NCI-H524 (cell line): ENCODE data around the gene TMEM254.
"Not testable (repeated sequence)": the region's sequence is repeated elsewhere in the genome, so short reads cannot be mapped to it uniquely, and the experiment has no call there.

ENCODE experiments used
- DNase-seq, 2 experiments: peaks; one replicate each; lab custom pipeline; 2025; lab: John Stamatoyannopoulos, UW

TMEM254 gene

DNA sequence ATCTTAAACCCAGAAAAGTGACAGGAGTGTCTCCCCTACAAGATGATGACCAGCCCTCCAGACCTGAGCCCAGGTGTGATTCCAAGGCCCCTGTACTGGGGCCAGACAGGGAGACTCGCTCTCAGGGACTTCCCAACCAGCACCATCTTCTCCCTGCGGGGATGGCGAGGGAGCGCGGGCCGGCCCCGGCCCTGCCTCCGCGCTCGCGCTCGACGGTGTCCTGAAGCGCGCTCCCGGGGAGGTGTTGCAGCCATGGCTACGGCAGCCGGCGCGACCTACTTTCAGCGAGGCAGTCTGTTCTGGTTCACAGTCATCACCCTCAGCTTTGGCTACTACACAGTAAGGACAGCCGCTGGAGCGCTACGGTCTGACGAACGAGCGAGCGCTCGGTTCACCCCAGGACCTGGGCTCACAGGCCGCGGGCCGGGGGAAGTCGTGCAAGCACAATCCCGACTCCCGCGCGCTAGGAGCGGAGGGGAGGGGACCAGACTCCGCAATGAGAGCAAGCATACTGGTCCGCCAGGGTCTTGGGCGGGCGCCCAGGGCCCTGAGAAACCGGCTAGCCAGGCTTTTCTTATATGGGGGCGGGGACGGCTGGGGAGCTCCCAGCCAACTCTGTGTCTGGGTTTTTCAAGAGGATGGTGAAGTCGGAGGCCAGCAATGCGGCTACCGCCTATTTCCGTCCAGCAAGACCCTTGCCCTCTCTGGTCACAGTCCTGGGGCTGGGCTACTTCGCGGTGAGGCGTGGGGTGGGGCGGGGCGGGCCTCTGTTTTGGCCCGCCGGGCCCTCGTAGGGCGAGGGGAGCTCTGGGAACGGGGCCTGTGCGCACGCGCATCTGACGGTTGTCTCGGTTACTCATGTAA is at the start of gene TMEM254:
TMEM254 (plus strand) TSS at position 218 of the 864 bp plus-strand sequence; CDS start at position 253, 35 bp downstream.
- peak; percentile 54 to 70 for DNase-seq

GRCh38 chr10:80029205-80029604 is 49.3 kb upstream of the TMEM254 start:
- peak; percentile 36 to 62 for DNase-seq

GRCh38 chr10:80029865-80030264 is 48.6 kb upstream of the TMEM254 start:
- DNase-seq, result not testable (repeated sequence)

- no peak for DNase-seq
Observed at GRCh38 chr10:80032503-80032902, 46.0 kb upstream of the TMEM254 start.

- peak; percentile 6 to 25 for DNase-seq
Observed at GRCh38 chr10:80034766-80035165, 43.7 kb upstream of the TMEM254 start.

DNA sequence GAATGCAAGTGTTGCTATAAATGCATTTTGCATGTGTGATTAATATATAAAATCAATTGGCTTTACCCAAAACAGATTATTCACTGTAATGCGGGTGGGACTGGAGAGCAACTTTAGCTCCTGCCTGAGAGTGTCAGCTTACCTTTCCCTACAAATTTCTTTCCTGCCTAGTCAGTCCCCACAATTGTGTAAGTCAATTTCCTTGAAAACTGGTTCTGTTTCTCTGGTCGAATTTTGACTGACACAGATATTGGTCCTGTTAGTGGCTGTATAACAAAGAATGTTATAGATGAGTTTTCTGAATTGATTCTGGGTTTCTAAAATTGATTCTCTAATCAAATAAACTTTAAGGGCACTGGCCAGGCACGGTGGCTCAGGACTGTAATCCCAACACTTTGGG is 43.0 kb upstream of the TMEM254 start:
- DNase-seq, result not testable (repeated sequence)

- DNase-seq, result not testable (repeated sequence)
Observed at GRCh38 chr10:80036921-80037500, 41.5 kb upstream of the TMEM254 start.

DNA sequence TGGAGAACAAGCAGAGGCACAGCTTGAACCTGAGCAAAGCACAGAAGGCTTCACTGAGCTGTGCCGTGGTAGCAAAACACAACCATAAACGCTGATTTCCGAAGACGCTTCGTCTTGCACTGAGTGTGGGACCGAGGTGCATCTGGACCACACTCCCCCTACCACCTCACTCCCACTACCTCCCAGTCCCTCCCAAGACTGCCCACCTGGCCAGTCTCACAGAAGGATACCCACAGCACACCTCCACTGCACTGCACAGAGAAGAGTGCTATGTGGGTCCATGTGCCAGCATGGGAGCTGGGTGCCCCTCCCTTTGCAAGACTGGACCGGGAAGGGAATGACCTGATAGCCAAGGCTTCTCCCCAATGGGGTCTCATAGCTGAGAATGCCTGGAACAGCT is 40.2 kb upstream of the TMEM254 start:
- DNase-seq, result not testable (repeated sequence)

- no peak for DNase-seq
Observed at GRCh38 chr10:80041162-80041561, 37.3 kb upstream of the TMEM254 start.

DNA sequence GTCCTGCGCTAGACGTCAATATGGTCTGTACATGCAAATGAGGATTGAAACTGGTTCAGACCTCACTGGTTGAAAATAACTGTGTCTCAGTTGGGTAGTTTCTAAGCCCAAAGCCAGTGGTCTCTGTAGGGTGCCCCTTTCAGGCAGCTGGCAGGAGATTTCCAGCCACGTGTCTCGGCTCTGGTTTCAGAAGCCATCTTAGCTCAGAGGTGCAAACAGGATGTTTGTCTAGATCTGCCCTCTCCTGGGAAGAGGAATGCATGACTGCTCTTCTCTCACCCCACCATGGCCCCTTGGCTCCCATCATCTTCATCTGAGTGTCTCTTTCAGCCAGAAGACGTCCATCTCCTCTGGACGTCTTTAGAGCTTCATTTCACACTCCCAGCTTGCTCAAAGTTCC is 33.5 kb upstream of the TMEM254 start:
- not testable (repeated sequence) for DNase-seq

GRCh38 chr10:80046629-80047441 is 31.6 kb upstream of the TMEM254 start:
- peak in 1 of 2 experiments; percentile 22 for DNase-seq

- DNase-seq, result no peak
Observed at GRCh38 chr10:80050752-80051151, 27.7 kb upstream of the TMEM254 start.

DNA sequence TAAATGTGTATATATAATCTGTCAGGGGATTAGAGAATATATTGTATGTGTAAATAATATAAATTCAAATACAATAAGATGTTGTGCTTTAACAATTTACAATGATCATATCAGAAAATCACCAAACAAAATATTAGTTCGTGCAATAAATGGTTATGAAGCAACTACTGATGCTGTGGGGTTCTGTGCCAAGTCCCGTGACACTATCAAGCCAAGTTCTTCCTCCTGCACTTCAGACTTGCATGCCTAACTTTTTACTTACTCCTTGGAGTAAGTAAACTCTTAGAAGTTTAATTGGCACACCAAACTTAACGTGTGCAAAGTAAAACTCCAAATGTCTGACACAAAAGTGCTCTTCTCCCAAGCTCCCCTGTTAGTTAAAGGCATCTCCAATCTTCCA is 26.5 kb upstream of the TMEM254 start:
- DNase-seq, result no peak

- DNase-seq, result no peak
Observed at GRCh38 chr10:80055760-80056159, 22.7 kb upstream of the TMEM254 start.

- DNase-seq, result no peak
Observed at GRCh38 chr10:80057171-80057570, 21.3 kb upstream of the TMEM254 start.

DNA sequence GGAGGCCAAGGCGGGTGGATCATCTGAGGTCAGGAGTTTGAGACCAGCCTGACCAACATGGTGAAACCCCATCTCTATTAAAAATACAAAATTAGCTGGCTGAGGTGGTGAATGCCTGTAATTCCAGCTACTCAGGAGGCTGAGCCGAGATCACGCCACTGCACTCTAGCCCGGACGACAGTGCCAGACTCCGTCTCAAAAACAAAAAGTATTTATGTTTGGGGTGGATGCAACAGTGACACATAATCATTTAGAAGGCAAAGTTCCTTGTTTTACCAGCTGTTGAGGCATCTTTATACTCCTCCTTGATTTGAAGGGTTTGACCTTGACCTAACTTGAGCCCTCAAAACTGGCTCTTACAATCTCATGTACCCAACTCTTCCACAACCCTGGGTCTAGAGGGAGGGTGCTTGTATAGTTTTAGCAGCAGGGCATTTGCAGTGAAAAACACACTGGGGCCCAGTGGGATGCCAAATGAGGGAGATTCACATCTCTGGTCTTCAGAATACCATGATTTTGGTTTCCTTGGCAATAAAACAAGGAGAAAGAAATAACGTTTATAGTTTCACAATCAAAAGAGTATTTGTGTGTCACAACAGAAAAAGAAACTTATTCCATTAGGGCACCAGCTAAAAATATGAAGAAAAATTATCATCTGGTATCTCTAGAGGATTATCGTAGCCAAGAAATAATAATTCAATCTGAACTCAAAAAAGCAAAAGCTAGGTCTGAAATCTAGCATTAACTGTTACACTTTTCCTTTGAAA is 14.2 kb upstream of the TMEM254 start:
- no peak for DNase-seq

- no peak for DNase-seq
Observed at GRCh38 chr10:80066809-80067208, 11.7 kb upstream of the TMEM254 start.

DNA sequence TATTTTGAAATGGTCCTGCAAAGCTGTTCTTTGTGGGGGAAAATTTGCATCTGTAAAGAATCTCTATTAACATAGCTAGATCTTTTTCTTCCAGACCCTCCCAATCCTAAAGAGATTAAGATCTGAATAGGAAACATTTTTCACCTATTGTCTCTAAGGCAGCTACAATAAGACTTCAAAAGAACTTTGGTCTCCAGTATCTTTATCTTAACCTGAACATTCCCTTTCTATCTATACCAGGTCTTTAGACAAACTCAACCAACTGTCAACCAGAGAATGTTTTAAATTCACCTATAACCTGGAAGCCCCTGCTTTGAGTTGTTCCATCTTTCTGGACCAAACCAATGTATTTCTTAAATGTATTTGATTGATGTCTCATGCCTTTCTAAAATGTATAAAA is 10.6 kb upstream of the TMEM254 start:
- not testable (repeated sequence) for DNase-seq

DNA sequence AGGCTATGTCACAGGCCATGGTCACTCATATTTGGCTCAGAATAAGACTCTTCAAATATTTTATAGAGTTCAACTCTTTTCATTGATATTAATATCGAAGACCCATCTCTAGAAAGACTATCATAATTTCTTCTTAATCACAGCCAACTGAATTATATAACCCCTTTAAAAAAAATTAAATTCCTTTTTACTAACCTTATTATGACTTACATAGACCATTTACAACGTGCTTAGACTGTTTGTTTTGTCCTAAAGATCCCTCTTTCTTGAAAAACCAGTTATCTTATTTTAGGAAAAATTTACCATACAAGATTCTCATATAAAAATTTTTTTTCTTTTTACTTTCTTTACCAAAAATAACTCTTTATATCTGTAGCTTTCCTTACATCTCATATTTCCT is 10.2 kb upstream of the TMEM254 start:
- no peak for DNase-seq

- DNase-seq, result no peak
Observed at GRCh38 chr10:80070057-80070456, 8.4 kb upstream of the TMEM254 start.

DNA sequence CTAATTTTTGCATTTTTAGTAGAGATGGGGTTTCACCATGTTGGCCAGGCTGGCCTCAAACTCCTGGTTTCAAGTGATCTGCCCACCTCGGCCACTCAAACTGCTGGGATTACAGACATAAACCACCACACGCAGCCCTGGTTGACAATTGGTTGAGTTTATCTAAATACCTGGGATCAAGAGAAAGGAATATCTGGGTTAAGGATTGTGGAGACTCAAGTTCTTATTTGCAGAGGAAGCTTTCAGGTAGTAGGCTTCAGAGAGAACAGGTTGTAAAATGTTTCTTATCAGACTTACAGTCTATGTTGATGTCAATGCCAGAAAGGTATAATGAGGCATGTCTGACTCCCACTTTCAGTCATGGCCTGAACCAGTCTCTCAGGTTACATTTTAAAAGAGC is 5.9 kb upstream of the TMEM254 start:
- DNase-seq, result no peak

GRCh38 chr10:80075781-80076180 is 2.7 kb upstream of the TMEM254 start:
- no peak for DNase-seq
